ENCODE results near the gene FOXC2. TPM values are rescaled to one million over a fixed set of nuclear protein-coding genes. Genes with fewer than 3 reads are reported as not detected.
"Not testable (repeated sequence)": the region's sequence is repeated elsewhere in the genome, so short reads cannot be mapped to it uniquely, and the experiment has no call there.

FOXC2 gene
- polyA plus RNA-seq, 1 donor = 38.8 TPM

DNA sequence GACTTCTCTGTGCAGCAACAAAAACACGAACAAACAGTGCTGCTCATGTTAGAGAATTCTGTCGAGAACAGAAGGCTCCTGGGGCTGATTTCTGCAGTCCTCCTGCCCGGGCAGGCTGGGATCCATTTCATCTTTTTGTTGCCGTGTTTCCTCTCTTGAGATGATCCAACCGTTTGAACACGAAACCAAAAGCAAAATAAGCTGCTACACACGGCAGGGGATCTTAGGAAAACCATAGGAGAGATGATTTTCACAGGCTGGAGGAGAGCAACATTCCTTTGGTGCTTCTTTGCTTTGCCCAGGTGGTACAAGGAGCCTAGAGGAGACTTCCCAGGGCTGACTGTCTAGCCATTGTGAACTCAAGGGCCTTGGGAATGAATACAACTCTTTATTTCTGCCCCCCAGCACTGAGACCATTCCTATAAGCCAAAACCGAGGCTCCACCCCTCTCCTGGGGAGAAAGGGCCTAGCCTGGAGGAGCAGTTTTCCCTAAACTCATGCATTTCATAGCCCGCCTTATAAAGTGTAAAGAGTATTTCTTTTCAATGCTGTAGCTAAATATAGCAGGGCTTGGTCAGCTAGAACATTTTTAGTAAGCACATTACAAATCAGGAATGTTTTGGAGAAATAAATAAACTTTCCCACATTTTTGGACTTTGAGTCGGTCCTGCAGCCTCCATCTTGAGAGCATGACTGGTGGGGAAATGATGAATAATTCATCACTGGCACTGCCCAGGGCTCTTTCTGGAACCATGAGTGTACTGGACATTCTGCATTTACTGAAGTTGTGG lies 19.4 kb downstream of the FOXC2 start:
- no peak for DNase-seq

DNA sequence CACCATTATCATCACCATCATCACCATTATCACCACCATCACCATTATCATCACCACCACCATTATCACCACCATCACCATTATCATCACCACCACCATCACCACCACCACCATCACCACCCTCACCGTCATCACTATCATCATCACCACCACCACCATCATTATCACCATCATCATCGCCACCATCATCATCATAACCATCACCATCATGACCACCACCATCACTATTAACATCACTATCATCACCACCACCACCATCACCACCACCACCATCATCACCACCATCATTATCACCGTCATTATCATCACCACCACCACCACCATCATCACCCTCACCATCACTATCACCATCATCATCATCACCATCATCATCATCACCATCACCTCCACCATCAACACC lies 20.9 kb downstream of the FOXC2 start:
- no peak for DNase-seq

DNA sequence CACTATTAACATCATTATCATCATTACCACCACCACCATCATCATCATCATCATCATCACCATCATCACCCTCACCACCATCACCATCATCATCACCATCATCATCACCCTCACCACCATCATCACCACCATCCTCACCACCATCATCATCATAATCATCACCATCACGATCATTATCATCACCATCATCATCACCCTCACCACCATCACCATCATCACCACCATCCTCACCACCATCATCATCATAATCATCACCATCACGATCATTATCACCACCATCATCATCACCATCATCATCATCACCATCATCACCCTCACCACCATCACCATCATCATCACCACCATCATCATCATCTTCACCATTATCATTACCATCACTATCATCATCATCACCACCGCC lies 21.3 kb downstream of the FOXC2 start:
- DNase-seq = not testable (repeated sequence)

DNA sequence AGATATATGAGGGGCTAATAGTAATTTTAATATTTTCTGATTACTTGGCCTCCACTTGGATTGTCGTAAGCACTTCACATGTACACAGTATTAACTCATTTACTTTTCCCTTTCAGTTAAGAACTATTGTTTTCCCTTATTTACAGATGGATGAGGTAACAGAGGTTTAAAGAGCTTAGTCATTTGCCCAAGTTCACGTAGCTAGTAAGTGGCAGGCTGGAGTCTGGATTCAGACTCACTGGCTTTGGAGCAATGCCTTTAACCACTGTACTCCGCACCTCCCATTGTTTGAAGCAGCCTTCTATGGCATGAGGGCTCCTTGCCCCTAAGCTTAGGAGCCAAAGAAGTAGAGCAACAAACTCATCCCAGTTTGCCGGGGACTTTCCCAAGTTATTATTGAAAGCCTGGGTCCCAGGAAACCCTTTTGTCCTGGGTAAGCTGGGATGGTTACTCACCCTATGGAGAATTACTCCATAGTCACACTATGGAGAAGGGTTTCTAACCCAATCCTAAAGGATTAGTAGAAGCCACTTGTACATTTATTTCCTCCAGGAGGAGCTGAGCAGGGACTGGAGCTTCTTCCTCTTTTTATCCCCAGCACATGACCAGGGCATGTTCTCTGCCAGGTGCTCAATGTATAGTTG lies 24.0 kb downstream of the FOXC2 start:
- DNase-seq = no peak

DNA sequence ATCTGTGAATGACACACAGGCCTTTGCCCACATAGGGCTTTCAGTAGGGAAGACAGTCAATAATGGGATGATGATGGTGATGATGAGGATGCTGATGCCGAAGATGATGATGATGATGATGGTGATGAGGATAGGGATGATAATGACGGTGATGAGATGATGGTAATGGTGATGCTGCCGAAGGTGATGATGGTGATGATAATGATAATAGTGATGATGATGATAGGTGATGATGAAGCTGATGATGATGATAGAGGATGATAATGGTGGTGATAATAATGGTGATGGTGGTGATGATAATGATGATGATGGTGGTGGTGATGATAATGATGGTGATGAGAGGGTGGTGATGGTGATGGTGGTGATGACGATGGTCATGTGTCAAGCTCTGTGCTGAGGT lies 24.6 kb downstream of the FOXC2 start:
- no peak for DNase-seq

DNA sequence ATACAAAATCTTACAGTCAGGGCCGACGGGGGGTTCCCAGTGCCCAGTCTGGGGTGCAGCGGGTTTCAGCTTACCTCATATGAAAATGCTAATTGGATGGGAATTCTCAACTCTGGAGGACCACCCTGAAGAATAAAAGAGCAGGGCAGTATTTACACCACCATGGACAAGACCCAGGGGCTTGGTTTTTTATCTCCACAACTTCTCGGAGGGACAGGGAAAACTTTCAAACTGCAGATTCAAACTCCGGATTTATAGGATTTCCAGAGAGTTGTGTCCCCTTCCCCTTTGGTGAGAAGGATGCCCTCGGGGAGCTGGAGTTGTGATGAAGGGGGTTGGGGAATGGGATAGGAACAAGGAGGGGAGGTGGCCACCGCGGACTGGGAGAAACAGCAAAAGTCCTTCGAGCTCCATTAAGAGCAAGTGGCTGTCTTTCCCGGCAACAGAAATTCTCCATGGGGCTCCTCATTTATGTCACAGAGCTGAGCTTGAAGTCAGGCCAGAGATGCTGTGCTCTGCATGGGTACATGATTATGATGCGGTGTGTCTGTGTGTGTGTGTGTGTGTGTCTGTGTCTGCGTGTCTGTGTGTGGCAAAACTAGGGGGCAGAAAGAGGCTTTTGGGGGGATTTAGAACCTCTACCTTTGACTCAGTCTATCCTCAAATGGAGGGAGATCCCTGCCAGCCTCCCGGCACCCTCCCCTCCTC lies 27.4 kb downstream of the FOXC2 start:
- no peak for DNase-seq

DNA sequence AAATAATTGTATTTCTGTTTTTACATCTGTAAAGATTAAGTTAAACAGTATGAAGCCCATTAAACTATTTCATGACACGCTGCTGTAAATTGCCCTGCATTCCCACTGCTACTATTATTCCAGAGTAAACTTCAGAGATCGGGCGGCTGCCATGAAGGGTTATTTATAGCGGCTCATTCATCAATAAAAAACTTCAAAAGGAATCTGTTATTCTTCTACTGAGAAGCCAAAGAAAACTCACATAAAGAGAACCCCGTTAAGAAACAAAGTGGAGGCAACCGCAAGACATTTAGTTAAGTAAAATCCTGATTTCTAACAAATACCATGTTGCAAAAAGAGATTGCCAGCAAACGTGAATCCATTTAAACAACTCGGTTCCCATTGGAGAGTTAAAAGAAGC lies 28.1 kb downstream of the FOXC2 start:
- no peak for DNase-seq

DNA sequence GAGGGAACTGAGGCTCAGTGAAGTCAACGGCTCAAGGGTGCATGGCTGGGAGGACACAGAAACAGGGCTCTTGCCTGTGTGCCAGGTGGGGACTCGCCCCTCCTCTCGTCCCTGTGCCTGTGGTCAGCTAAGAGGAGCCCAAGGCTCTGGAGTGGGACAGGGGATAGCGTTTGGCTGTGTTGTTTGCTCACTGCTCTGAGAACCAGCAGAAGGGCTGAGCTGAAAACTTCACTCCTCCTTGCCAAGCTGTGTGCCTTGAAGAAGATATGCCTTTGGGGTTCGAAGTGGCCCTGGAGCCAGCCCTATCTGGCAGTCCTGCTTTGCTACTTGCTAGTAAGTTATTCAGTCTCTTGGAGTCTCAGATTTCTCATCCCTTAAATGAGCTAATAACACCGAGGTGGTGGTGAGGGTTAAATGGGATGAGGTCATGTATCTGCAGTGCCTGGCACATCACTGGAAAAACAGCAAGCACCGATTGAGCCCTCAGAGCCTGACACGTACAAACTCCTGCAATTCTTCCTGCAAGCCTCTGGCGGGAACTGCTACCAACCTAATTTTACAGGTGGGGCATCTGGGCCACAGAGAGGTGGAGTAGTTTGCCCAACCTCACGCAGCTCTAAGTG lies 29.5 kb downstream of the FOXC2 start:
- no peak for DNase-seq

DNA sequence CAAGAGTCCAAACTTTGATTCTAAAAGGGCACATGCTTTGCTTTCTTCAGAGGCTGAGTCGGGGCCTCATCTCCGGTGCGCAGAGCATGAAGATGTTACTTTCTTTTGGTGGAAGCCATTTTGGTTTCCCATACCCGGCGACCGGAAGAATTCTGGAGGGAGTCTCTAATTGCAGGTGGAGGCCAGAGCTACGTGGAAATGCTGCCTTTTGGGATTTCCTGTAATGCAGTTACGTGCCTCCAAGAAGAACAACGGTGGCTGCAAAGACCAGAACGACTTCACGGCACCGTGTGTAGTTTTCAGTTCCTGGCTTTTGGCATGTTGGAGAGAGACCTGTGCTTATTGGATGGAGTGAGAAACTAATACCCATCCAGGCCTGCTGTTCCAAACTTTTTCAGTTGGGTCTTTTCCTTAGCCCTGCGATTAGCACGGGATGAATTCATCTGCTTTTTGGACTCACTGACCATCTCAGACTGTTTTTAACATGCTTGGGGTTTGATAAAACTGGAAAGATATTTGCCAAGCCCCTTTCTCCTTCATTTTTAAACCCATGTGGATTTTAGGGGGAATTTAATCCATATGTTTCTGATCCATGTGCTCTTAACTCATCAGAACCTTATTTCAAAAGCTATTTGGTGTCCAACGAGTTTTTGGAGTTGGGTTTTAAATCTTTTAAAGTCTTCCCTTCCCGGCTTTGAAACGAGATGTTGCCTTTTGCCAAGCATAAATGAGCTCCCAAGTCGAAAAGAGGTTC lies 30.7 kb downstream of the FOXC2 start:
- DNase-seq = no peak

DNA sequence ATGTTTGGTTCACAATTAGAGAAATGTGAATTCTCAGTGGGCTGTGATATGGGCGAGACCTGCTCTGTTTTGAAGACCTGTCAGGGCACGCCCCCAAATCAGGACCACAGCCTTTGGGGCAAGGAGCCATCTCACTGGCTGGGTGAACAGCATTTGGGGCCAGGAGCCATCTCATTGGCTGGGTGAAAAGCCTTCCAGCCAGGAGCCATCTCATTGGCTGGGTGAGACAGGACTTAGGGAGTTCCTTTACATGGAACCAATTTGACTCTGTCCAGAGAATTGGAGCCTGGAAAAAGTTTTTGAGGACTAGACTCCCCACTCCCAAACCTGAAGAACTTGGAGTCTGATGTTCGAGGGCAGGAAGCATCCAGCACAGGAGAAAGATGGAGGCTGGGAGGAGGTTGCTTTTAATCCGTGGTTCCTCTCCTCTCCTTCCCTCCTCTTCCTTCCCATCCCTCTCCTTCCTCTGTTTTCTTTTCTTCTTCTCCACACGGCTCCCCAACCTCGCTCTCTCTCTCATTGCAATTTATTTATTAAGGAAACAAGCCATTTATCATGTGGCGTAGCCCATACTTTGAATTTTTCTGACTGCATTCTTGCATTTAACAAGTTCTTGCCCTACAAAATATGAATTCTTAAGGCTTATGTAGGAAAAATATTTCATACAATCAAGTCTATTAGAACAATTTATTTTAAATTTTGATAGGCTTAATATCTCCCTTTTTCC lies 31.4 kb downstream of the FOXC2 start:
- no peak for DNase-seq

DNA sequence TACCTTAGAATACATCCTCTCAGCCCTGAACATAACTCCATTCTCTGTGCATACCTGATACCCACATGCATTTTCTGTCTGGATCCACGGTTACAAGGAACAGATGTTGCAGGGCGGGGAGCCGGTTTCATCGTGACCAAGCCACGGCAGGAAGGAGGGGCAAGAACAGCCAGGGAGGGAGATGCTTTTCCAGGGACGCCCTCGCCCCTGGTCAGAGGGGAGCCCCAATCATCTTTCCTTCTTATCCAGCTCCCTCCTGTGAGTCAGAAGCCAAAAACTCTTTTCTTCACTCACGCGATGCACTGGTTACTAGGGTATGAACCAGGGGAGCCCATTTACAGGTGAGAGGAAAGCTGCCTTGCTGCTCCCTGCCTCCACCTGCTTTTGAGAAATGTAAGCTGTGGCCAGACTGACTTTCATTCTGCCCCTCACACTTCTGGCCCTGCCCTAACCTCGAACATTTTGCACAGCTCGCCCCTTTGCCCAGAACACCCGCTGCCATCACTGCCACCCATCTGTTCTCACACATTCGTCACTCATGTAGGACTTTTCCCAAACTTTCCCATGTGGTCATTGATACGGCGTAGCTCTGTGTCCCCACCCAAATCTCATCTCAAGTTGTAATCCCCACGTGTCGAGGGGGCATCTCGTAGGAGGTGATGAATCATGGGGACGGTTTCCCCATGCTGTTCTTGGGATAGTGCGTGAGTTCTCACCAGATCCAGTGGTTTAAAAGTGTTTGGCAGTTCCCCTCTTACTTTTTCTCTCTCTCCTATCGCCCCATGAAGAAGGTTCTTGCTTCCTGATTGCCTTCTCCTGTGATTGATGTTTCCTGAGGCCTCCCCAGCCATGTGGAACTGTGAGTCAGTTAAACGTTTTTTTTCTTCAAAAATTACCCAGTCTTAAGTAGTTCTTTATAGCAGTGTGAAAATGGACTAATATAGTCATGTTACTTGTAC lies 32.3 kb downstream of the FOXC2 start:
- DNase-seq = no peak

DNA sequence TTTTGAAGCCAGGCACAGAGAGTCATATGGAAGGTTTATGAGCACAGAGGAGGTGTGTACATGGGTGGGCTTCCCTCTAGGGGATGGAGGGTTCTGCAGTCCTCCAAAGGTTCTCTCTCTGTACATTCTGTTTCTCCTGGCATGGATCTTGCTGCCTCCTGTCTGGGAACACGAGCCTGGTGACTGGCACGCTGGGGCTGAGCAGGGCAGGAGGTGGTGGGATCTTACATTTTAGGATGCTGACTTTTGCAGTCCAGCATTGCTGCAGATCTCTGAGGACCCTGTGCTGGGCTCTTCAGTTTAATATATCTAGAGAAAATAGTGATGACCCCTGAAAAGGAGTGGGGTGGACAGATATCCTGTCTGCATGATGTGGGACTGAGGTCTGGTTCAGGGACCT lies 34.7 kb downstream of the FOXC2 start:
- DNase-seq = no peak

DNA sequence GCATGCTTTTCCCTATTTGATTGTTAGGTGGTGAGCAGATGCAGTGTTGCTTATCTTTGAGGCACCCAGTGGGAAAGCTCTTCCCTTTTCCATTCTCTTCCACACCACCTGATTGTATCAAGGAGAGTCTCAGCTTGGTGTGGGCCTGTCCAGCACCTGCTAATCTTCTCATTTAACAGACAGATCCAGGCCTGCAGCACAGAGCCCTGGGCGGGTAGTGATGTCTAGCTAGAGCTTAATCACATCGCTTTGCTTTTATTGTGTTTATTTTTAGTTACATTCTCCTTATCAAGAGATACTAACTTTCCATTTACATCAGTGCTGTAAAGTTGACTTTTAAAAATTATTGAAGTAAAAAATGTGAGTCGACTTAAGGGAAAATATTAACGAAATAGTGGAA lies 35.9 kb downstream of the FOXC2 start:
- DNase-seq = no peak

DNA sequence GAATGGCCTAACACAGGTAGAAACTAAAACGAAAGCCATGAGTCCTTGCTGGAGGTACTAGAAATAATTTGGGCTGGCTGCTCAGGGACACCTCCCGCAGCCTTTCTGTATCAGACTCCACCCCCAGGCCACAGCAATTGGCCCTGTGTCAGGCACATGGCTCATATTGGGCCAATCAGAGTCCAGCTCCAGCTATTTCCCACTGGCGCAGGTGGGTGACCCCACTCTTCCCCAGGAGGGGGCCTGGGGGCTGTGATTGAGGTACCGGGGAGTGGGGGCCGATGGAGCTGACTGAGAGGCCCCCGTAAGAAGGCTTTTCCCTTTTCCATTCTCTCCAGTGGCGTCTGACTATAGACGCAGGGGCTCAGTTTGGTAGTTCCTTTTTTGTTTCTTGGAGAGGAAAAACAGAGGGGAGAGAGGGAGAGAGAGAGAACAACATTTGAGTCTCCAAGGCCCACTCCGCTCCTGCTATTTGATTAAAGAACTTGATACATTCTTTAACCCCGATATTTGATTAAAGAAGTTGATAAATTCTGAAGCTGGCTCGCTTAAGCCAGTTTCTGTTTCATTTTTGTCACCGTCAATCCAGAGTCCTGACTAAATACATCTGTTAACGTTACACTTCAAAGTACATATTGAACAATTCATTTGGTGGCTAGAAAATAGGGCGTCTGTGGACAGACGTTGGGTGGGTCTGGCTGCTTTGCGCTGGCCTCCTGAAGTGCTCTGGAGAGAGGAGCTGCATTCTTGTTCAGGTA lies 38.0 kb downstream of the FOXC2 start:
- no peak for DNase-seq

DNA sequence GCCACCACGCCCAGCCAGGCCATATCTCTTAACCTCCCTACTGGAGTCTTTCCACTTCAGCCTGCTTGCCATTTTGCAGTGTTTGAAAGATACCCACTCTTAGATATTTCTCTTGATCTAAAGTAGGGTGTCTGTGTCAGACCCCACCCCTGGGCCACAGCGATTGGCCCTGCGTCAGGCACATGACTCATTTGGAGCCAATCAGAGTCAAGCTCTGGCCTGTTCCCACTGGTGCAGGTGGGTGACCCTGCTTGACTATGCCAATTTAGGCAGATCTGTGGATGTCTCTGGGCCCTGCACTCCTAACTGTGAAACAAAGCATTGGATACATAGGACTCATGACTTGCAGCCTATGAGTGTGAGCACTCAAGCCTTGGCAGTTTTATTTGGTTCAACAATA lies 39.3 kb downstream of the FOXC2 start:
- no peak for DNase-seq

DNA sequence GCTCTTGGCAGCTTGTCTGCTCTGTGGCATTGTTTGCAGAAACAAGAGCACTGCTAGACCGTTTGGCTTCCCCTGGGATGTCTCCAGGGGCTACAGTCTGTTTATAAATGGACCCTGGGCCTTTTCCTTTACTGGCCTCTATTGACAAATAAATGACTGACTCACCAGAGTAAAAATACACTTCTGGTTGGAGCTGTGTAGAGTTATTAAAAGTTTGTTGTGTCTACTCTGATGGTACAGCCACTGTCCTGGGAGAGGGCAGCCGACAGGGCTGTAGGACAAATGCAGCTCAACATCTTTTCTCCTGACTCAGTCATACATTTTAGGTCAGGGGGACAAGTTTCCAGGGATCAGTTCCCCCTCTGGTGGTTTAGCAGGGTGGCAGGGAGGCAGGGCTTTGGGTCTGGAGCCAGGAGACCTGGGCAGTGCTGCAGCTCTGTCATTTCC lies 41.7 kb downstream of the FOXC2 start:
- DNase-seq = no peak

DNA sequence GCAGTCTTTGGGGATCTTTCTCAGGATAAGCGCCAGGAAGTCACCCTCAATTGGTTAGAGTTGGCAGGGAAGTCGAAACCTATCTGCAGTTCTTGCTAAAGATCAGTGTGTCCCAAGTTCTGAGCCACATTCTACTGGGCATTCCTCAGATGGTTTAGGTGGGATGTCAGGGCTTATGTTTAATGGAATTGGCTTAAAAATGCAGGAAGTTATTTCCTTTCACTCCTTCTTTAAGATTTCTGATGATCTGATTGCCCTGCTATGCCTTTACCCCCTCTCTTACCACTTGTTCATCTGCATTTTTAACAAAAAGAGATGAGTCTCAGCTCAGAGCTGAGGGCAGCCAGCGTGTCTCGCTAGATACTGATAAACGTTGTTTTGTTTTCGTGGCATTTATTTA lies 42.5 kb downstream of the FOXC2 start:
- no peak for DNase-seq

DNA sequence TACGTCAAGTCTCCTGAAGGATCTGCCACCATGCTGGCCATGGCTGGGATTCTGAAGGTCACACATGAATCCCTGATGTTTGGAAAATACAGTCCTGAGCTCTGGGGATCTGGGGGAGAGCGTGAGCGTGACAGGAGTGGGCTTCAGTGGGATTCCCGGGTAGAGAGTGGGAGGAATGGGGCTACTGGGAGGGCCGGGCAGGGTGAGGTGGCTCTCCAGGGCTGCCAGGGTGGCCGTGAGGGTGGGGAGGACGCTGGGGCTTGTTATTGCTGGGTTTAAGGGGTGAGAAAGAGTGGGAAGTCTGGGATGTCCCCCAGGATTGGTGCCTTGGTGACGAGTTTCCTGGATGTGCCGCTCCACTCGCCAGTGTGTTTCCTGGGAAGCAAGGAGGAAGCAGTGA lies 43.0 kb downstream of the FOXC2 start:
- DNase-seq = no peak

DNA sequence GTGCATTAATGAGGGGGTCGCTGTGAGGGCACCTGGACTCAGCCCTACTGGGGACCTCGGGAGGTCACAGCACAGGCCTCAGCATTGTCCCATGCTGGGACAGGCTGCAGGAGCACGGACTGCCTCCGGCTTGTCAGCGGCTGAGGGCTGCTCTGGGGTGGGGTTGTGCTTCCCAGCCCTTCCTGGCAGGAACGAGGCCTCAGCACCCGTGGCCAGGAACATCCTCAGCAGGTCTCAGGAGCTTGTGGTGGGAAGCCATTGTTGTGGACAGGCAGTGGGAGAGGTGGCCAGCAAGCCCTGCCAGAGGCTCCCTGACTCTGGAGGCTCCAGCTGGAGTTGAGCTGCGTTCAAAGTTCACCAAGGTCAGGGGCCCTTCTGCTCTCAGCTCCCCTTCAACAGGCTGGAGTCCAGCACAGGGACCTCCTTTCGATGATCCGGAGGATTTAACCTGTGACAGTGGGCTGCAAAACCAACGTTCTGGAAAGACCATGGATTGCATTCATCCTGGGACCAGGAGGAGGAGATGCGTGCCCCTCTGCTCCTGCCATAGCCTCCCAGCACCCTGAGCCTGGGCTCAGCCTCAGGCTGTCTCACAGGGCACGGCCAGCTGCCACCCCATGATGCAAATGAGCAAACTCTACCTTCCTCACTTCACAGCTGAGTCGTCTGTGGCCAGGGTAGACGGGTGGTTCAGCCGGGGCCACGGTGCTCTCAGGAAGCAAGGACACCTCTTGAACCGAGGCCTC lies 44.3 kb downstream of the FOXC2 start:
- no peak for DNase-seq
